Endothelial cell (in vitro differentiated cells): ENCODE results near the gene TSPAN31. TPM values are rescaled to one million over a fixed set of nuclear protein-coding genes. Genes with fewer than 3 reads are reported as not detected.

Experiments
- DNase-seq: peaks from one replicate; pipeline ENCODE4 v3.0.0; 2021; ENCODE audit warnings: low spot score
- H3K27ac Mint-ChIP-seq: one replicate; pipeline ENCODE4 v1.8.0; 2021; ENCODE audit warnings: mixed read lengths, inconsistent platforms; ENCODE audit not compliant: unreplicated experiment
- H3K27me3 Mint-ChIP-seq: one replicate; pipeline ENCODE4 v1.8.0; 2021; ENCODE audit warnings: mild to moderate bottlenecking, moderate library complexity, mixed read lengths, inconsistent platforms; ENCODE audit not compliant: unreplicated experiment
- H3K36me3 Mint-ChIP-seq: one replicate; pipeline ENCODE4 v1.8.0; 2021; ENCODE audit warnings: mild to moderate bottlenecking, low read depth, mixed read lengths, inconsistent platforms; ENCODE audit not compliant: unreplicated experiment
- H3K4me1 Mint-ChIP-seq: one replicate; pipeline ENCODE4 v1.8.0; 2021; ENCODE audit warnings: mild to moderate bottlenecking, mixed read lengths, inconsistent platforms; ENCODE audit not compliant: unreplicated experiment
- H3K4me3 Mint-ChIP-seq: one replicate; pipeline ENCODE4 v1.8.0; 2021; ENCODE audit warnings: mild to moderate bottlenecking, mixed read lengths, inconsistent platforms; ENCODE audit not compliant: unreplicated experiment
- H3K9me3 Mint-ChIP-seq: one replicate; pipeline ENCODE4 v1.8.0; 2021; ENCODE audit warnings: mixed read lengths, inconsistent platforms; ENCODE audit not compliant: unreplicated experiment
- CTCF ChIP-seq: fragments of 200-600 bp; sonication (generic); IDR thresholded peaks from one replicate; pipeline ENCODE4 v1.5.0; 2021; ENCODE audit warnings: antibody characterized with exemption; ENCODE audit not compliant: unreplicated experiment
- microRNA-seq: library from miRNA; unstranded; fragments of <30 nt; microRNA quantifications from one replicate; pipeline ENCODE4, GENCODE V29; 2020; ENCODE audit not compliant: unreplicated experiment
- total RNA-seq: library from RNA; stranded (reverse); fragmentation: NEBNext Ultra II Directional; extraction: Animal tissue kit (Norgen Biotek cat#: 25700); gene quantifications from one replicate; pipeline ENCODE4 v1.2.1, GENCODE V29; 2021; ENCODE audit not compliant: unreplicated experiment

The TSPAN31 gene
- total RNA-seq, 1 donor from 2014 or later = 21.8 TPM

GRCh38 chr12:57793920-57794319, 49.1 kb downstream of the TSPAN31 start:
- no peak for DNase-seq
- Mint-ChIP-seq H3K27me3 (no peaks in the 10 kb centered on the region), H3K9me3 (no peaks in the 10 kb centered on the region), H3K27ac (no peak overlapping the region), H3K4me3 (no peak overlapping the region), H3K36me3 (peaks cover 28% of the 10 kb centered on the region), H3K4me1 (no peaks in the 10 kb centered on the region)
- TF ChIP-seq CTCF = no peak

GRCh38 chr12:57795354-57795753, 50.5 kb downstream of the TSPAN31 start:
- peaks cover 34% of the 10 kb centered on the region for H3K36me3 Mint-ChIP-seq
- H3K9me3 Mint-ChIP-seq = no peaks in the 10 kb centered on the region
- DNase-seq = no peak
- no peak overlapping the region for H3K27ac Mint-ChIP-seq
- no peaks in the 10 kb centered on the region for H3K4me1 Mint-ChIP-seq
- H3K4me3 Mint-ChIP-seq = no peak overlapping the region
- no peaks in the 10 kb centered on the region for H3K27me3 Mint-ChIP-seq
- no peak for TF ChIP-seq CTCF

DNA sequence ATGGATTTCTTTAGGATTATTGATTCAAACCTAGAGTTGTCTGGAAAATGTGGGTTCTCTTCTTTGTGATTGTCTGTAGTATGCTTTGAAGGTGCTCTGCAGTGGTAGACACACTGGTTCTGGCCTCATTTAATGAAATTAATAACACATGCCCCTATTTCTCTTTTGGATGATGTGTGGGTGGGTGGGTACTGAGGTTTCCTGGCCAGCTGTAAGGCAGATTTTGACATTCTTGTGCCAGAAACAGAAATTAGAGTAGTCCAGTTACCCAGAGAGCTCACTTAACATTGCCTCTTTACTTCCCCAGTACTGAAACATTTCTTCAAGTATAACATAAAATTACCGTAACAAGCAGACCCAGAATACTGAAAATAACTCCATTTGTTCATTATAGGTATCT, 52.2 kb downstream of the TSPAN31 start:
- DNase-seq = no peak
- Mint-ChIP-seq H3K27me3 (no peaks in the 10 kb centered on the region), H3K4me1 (no peaks in the 10 kb centered on the region), H3K9me3 (no peaks in the 10 kb centered on the region), H3K4me3 (no peak overlapping the region), H3K36me3 (peaks cover 35% of the 10 kb centered on the region), H3K27ac (no peak overlapping the region)
- no peak for TF ChIP-seq CTCF

DNA sequence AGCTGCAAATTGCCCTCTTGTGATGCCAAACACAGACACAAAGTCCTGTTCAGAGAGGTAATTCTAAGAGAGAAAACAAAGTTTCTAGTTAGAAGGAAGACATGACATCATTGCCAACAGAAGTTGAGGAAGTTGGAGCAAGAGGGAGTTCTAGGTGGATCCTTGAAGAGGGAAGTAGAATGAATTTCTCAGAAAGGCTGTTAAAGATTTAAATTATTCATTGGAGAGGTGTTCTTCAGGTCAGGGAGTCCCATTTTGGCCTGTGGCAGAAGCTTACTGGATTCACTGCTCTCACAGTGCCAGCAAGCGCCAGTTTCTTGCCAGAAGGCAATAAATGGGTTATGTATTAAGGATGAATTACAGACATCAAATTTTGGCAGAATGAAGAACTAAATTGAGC, 53.1 kb downstream of the TSPAN31 start:
- H3K36me3 Mint-ChIP-seq = peaks cover 30% of the 10 kb centered on the region
- H3K27me3 Mint-ChIP-seq = no peaks in the 10 kb centered on the region
- H3K9me3 Mint-ChIP-seq = no peaks in the 10 kb centered on the region
- no peak overlapping the region for H3K4me3 Mint-ChIP-seq
- H3K27ac Mint-ChIP-seq = no peak overlapping the region
- TF ChIP-seq CTCF = no peak
- no peak for DNase-seq
- no peaks in the 10 kb centered on the region for H3K4me1 Mint-ChIP-seq

Small RNAs within 50 kb of the gene (microRNA-seq; reads per million reads assigned to microRNA genes)
- 0.28 reads per million for gene MIR6759

Other genes starting within 250 kb of the TSPAN31 start
- 4.2 TPM for gene DDIT3, start 224.5 kb upstream of the TSPAN31 start, total RNA-seq
- gene MBD6, start 222.2 kb upstream of the TSPAN31 start, total RNA-seq = 99.0 TPM
- gene DCTN2, start 197.8 kb upstream of the TSPAN31 start, total RNA-seq = 195 TPM
- gene KIF5A, start 195.0 kb upstream of the TSPAN31 start, total RNA-seq = 0.46 TPM
- gene PIP4K2C, start 153.8 kb upstream of the TSPAN31 start, total RNA-seq = 18.5 TPM
- 43.7 TPM for gene DTX3, start 140.2 kb upstream of the TSPAN31 start, total RNA-seq
- 20.0 TPM for gene ARHGEF25, start 133.6 kb upstream of the TSPAN31 start, total RNA-seq
- 1.3 TPM for gene B4GALNT1, start 111.8 kb upstream of the TSPAN31 start, total RNA-seq
- gene OS9, start 50.9 kb upstream of the TSPAN31 start, total RNA-seq = 220 TPM
- 27.0 TPM for gene AGAP2, start 6.3 kb upstream of the TSPAN31 start, total RNA-seq
- 120 TPM for gene CDK4, start 7.3 kb downstream of the TSPAN31 start, total RNA-seq
- gene MARCHF9, start 10.1 kb downstream of the TSPAN31 start, total RNA-seq = 2.3 TPM
- gene CYP27B1, start 22.0 kb downstream of the TSPAN31 start, total RNA-seq = 1.4 TPM
- 10.6 TPM for gene METTL1, start 27.1 kb downstream of the TSPAN31 start, total RNA-seq
- 8.6 TPM for gene EEF1AKMT3, start 27.6 kb downstream of the TSPAN31 start, total RNA-seq
- gene TSFM, start 37.7 kb downstream of the TSPAN31 start, total RNA-seq = 25.8 TPM
- gene AVIL, start 73.7 kb downstream of the TSPAN31 start, total RNA-seq = 4.5 TPM
- gene CTDSP2, start 101.7 kb downstream of the TSPAN31 start, total RNA-seq = 181 TPM
- gene ATP23, start 196.5 kb downstream of the TSPAN31 start, total RNA-seq = 3.1 TPM